Measurements from ENCODE around the gene COL5A1.
"Not testable (repeated sequence)": the region's sequence is repeated elsewhere in the genome, so short reads cannot be mapped to it uniquely, and the experiment has no call there.

Gene COL5A1

DNA sequence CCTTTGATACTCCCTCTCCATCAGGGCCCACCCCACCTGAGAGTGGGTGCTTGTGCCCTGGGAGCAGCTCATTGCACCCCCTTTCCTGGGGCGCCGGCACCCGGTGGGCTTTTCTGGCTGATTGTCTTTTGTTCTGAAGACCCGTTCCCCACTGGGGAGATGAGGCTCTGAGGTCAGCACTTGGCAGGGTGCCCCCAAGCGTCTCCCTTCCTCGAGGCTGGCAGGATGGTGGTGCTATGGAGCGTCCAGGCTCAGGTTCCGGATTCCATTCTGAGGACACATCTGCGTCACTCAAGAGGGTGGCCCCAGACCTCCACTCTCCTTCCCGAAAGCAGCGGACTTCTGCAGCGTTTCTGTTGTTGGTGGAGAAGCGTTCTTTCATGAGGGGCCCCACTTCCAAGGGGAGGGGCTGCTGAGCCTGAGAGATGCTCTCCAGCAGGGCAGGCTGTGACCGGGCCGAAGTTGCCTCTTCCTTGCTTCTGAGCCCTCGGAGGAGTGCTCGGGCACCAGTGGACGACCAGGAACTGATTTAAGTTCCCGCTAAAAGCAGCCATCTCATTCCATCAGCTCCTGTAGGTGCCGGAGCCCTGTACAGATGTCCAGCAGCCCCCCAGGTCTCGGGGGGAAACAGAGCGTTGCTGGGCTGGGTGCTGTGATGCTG is 42.2 kb downstream of the COL5A1 start:
- DNase-seq (ENCODE audit: low read depth): peak; percentile 38
- TF ChIP-seq, protein P1, sequence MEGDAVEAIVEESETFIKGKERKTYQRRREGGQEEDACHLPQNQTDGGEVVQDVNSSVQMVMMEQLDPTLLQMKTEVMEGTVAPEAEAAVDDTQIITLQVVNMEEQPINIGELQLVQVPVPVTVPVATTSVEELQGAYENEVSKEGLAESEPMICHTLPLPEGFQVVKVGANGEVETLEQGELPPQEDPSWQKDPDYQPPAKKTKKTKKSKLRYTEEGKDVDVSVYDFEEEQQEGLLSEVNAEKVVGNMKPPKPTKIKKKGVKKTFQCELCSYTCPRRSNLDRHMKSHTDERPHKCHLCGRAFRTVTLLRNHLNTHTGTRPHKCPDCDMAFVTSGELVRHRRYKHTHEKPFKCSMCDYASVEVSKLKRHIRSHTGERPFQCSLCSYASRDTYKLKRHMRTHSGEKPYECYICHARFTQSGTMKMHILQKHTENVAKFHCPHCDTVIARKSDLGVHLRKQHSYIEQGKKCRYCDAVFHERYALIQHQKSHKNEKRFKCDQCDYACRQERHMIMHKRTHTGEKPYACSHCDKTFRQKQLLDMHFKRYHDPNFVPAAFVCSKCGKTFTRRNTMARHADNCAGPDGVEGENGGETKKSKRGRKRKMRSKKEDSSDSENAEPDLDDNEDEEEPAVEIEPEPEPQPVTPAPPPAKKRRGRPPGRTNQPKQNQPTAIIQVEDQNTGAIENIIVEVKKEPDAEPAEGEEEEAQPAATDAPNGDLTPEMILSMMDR (conservative IDR thresholded peaks at IDR 0.05; ENCODE audit: low read length): no peak
- no peak overlapping the region for H3K4me3 ChIP-seq (ENCODE audit: low read length)

DNA sequence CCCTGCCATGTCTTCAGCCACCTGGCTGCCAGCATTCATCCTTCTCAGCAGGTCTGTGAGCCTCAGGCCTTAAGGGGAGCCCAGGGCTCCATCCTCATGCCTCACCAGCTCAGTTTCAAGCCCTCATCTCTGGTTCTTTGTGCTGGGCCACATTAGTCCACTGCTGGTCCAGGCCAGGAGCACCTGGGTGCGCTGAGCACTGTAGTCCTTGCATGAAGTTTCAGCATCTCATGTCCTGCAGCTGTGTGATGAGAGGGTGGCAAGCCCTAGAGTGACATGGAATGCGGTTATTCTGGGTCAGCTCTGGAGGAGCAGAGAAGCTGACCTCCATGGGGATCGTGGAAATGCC is 42.7 kb downstream of the COL5A1 start:
- TF ChIP-seq, protein P1 (conservative IDR thresholded peaks at IDR 0.05; ENCODE audit: low read length): no peak
- DNase-seq (ENCODE audit: low read depth): no peak
- no peak overlapping the region for H3K4me3 ChIP-seq (ENCODE audit: low read length)

DNA sequence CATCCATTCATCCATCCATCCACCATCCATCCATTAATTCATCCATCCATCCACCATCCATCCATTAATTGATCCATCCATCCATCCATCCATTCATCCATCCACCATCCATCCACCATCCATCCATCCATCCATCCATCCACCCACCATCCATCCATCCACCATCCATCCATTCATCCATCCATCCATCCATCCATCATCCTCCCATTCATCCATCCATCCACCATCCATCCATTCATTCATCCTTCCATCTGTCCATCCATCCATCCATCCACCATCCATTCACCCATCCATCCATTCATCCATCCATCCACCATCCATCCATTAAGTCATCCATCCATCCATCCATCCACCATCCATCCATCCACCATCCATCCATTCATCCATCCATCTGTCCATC is 43.3 kb downstream of the COL5A1 start:
- H3K4me3 ChIP-seq (ENCODE audit: low read length): not testable (repeated sequence)

DNA sequence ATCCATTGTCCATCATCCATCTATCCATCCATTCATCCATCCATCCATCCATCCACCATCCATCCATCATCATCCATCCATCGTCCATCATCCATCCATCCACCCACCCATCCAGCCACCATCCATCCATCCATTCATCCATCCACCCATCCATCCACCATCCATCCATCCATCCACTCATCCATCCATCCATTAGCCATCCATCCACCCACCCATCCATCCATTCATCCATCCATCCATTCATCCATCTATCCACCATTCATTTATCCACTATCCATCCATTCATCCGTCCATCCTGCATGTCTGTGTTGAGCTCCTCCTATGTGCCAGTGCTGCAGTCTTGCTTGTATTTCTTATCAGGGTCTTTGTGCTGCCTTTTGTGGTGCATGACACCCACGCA is 44.2 kb downstream of the COL5A1 start:
- TF ChIP-seq, protein P1 (conservative IDR thresholded peaks at IDR 0.05; ENCODE audit: low read length): no peak
- DNase-seq (ENCODE audit: low read depth): no peak
- H3K4me3 ChIP-seq (ENCODE audit: low read length): no peak overlapping the region

More for the DNA sequence above, 43.3 kb downstream of the COL5A1 start:
- DNase-seq (ENCODE audit: low read depth): not testable (repeated sequence)

DNA sequence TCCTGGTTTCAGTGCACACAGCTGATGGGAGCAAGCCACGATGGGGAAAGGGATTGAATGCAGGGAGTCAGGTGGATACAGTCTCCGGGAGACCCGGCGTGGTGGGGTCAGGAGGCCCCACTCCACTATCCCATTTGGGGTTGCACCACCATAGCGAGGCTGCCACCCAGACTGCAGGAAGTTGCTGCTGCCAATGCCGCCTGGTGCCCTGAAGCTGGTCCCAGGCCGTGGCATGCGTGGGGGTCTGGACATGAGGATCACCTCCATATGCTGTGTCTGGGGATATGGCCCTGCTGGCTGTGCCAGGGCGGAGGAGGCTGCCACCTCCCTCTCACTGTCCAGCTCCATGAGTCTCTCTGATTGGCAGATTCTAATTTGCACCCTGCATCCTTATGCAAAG is 45.3 kb downstream of the COL5A1 start:
- H3K4me3 ChIP-seq (ENCODE audit: low read length): no peak overlapping the region
- TF ChIP-seq, protein P1 (conservative IDR thresholded peaks at IDR 0.05; ENCODE audit: low read length): no peak
- DNase-seq (ENCODE audit: low read depth): no peak

DNA sequence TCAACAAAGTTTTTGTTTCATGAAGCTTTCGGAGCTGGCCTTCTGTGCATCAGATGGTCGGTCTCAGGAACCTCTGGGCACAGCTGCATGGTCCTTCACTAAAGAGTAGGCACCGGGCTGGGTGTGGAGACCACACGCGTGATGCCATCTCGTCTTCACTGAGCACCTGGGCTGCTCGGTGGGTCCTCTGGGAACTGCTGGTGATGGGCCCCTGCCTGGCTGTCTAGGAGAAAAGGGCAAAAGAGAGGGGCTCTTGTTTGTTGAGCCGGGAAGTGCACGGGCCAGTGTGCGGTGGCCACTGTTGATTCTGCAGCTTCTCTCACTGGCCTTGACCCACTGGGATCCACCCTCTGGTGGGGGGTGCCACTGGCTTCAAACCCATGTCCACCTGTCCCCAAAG is 46.0 kb downstream of the COL5A1 start:
- no peak overlapping the region for H3K4me3 ChIP-seq (ENCODE audit: low read length)
- TF ChIP-seq, protein P1 (conservative IDR thresholded peaks at IDR 0.05; ENCODE audit: low read length): no peak
- no peak for DNase-seq (ENCODE audit: low read depth)

DNA sequence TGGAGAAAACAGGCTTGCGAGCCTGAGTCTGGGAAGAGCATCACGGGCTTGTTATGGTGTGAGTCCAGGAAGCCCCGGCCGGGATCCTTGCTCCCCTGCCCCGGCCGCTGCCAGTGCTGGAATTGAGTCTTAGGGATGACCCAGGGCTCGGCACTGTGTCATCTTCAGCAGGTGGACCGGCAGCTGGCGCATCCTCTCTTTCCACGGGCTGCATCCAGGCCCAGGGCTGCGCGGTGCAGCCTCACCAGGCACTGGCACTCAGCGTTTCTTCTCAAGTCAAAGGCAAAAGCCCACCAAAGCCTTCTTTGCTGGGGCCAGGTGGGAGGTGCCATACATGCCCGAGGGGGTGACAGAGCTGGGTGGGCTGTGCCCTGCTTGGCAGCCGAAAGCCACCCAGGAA is 46.6 kb downstream of the COL5A1 start:
- no peak overlapping the region for H3K4me3 ChIP-seq (ENCODE audit: low read length)
- no peak for DNase-seq (ENCODE audit: low read depth)
- TF ChIP-seq, protein P1 (conservative IDR thresholded peaks at IDR 0.05; ENCODE audit: low read length): no peak
